ENCODE results near the gene CEPT1. TPM values are rescaled to one million over a fixed set of nuclear protein-coding genes. Genes with fewer than 3 reads are reported as not detected.

CEPT1 gene
- total and polyA plus RNA-seq, 2 donors (not counting 1 experiment from before 2014, with no cell fraction given) = 26.4 to 74.5 TPM

- no peak overlapping the region for H2AFZ ChIP-seq (ENCODE audit: low read length)
- no peaks in the 10 kb centered on the region for H4K20me1 ChIP-seq (ENCODE audit: control insufficient read depth, extremely low read depth, insufficient read depth, low read length)
- peaks cover 2% of the 10 kb centered on the region for H3K36me3 ChIP-seq (ENCODE audit: control insufficient read depth, insufficient read depth, low read length)
- H3K4me2 ChIP-seq (ENCODE audit: extremely low read depth, insufficient read depth, low read length) = no peak overlapping the region
- H3K4me3 ChIP-seq (replicated peaks in 1 of 4; ENCODE audit: control extremely low read depth in 1 of 4, insufficient read depth in 1 of 4, low read depth in 3 of 4, low read length in 4 of 4) = no peak overlapping the region
- H3K9ac ChIP-seq (ENCODE audit: insufficient read depth, low read length) = no peak overlapping the region
- H3K27me3 ChIP-seq (ENCODE audit: control insufficient read depth, insufficient read depth, low read length) = no peaks in the 10 kb centered on the region
- H3K27ac ChIP-seq (ENCODE audit: insufficient read depth, low read length) = no peak overlapping the region
- no peak for DNase-seq (ENCODE audit: low read depth in 2 of 2)
- H3K9me3 ChIP-seq (ENCODE audit: control insufficient read depth, insufficient read depth, low read depth, low read length) = no peaks in the 10 kb centered on the region
- TF ChIP-seq EZH2 (IDR thresholded peaks at IDR 0.05; ENCODE audit: low read length, missing control alignments) (no peak), CTCF (conservative IDR thresholded peaks at IDR 0.05 in 1 of 2, IDR thresholded peaks at IDR 0.05 in 1 of 2; ENCODE audit: low read depth in 1 of 2, low read length in 2 of 2) (no peak)
- H3K79me2 ChIP-seq (ENCODE audit: control insufficient read depth, insufficient read depth, low read length) = no peaks in the 10 kb centered on the region
- no peaks in the 10 kb centered on the region for H3K4me1 ChIP-seq (ENCODE audit: control insufficient read depth, extremely low read depth, insufficient read depth, low read length)
Measured at GRCh38 chr1:111182052-111182451, 42.0 kb downstream of the CEPT1 start.

- Histone ChIP-seq H3K36me3 (ENCODE audit: control insufficient read depth, insufficient read depth, low read length) (peaks cover 4% of the 10 kb centered on the region), H3K9ac (ENCODE audit: insufficient read depth, low read length) (no peak overlapping the region), H3K4me3 (replicated peaks in 1 of 4; ENCODE audit: control extremely low read depth in 1 of 4, insufficient read depth in 1 of 4, low read depth in 3 of 4, low read length in 4 of 4) (no peak overlapping the region), H4K20me1 (ENCODE audit: control insufficient read depth, extremely low read depth, insufficient read depth, low read length) (no peaks in the 10 kb centered on the region), H2AFZ (ENCODE audit: low read length) (no peak overlapping the region), H3K4me2 (ENCODE audit: extremely low read depth, insufficient read depth, low read length) (no peak overlapping the region), H3K9me3 (ENCODE audit: control insufficient read depth, insufficient read depth, low read depth, low read length) (no peaks in the 10 kb centered on the region), H3K27me3 (ENCODE audit: control insufficient read depth, insufficient read depth, low read length) (no peaks in the 10 kb centered on the region), H3K27ac (ENCODE audit: insufficient read depth, low read length) (no peak overlapping the region), H3K79me2 (ENCODE audit: control insufficient read depth, insufficient read depth, low read length) (no peaks in the 10 kb centered on the region), H3K4me1 (ENCODE audit: control insufficient read depth, extremely low read depth, insufficient read depth, low read length) (no peaks in the 10 kb centered on the region)
- DNase-seq (ENCODE audit: low read depth in 2 of 2) = no peak
- TF ChIP-seq EZH2 (IDR thresholded peaks at IDR 0.05; ENCODE audit: low read length, missing control alignments) (no peak), CTCF (conservative IDR thresholded peaks at IDR 0.05 in 1 of 2, IDR thresholded peaks at IDR 0.05 in 1 of 2; ENCODE audit: low read depth in 1 of 2, low read length in 2 of 2) (no peak)
Measured at GRCh38 chr1:111183308-111184069, 43.5 kb downstream of the CEPT1 start.

- TF ChIP-seq EZH2 (IDR thresholded peaks at IDR 0.05; ENCODE audit: low read length, missing control alignments) (no peak), CTCF (conservative IDR thresholded peaks at IDR 0.05 in 1 of 2, IDR thresholded peaks at IDR 0.05 in 1 of 2; ENCODE audit: low read depth in 1 of 2, low read length in 2 of 2) (no peak)
Measured at GRCh38 chr1:111184663-111185062, 44.6 kb downstream of the CEPT1 start.

More at GRCh38 chr1:111184663-111185062, 44.6 kb downstream of the CEPT1 start:
- Histone ChIP-seq H3K4me1 (ENCODE audit: control insufficient read depth, extremely low read depth, insufficient read depth, low read length) (no peaks in the 10 kb centered on the region), H3K9ac (ENCODE audit: insufficient read depth, low read length) (no peak overlapping the region), H3K36me3 (ENCODE audit: control insufficient read depth, insufficient read depth, low read length) (peaks cover 4% of the 10 kb centered on the region), H3K27ac (ENCODE audit: insufficient read depth, low read length) (no peak overlapping the region), H3K79me2 (ENCODE audit: control insufficient read depth, insufficient read depth, low read length) (no peaks in the 10 kb centered on the region), H3K4me2 (ENCODE audit: extremely low read depth, insufficient read depth, low read length) (no peak overlapping the region), H4K20me1 (ENCODE audit: control insufficient read depth, extremely low read depth, insufficient read depth, low read length) (no peaks in the 10 kb centered on the region), H3K4me3 (replicated peaks in 1 of 4; ENCODE audit: control extremely low read depth in 1 of 4, insufficient read depth in 1 of 4, low read depth in 3 of 4, low read length in 4 of 4) (no peak overlapping the region), H3K27me3 (ENCODE audit: control insufficient read depth, insufficient read depth, low read length) (no peaks in the 10 kb centered on the region), H2AFZ (ENCODE audit: low read length) (no peak overlapping the region), H3K9me3 (ENCODE audit: control insufficient read depth, insufficient read depth, low read depth, low read length) (no peaks in the 10 kb centered on the region)
- DNase-seq (ENCODE audit: low read depth in 2 of 2) = no peak

All from fibroblast of lung (primary cell).